Astrocyte of the cerebellum (primary cell): ENCODE measurements around the gene HOXB5.

Source experiments
- DNase-seq: peaks from one replicate; pipeline ENCODE4 v3.0.0-alpha.2; 2011; ENCODE audit warnings: low read depth
- H3K4me3 ChIP-seq: 2 replicates; pipeline ENCODE4 v1.5.1; 2011; ENCODE audit warnings: mild to moderate bottlenecking, low read depth, low read length, moderate library complexity
- CTCF ChIP-seq: IDR thresholded peaks from 2 replicates; pipeline ENCODE4 v1.5.1; 2012; ENCODE audit warnings: low read length, low read depth, moderate library complexity, mild to moderate bottlenecking; ENCODE audit errors: missing control alignments
- in situ Hi-C: cut with HindIII; loops from 2 replicates; pipeline ENCODE4 v1.10.0; 2017; ENCODE audit warnings: low sequenced_read_pairs

Gene HOXB5

GRCh38 chr17:48633266-48633677 lies 39.7 kb upstream of the HOXB5 start:
- no peak for DNase-seq
- in situ Hi-C loops: no loop called here
- no peak overlapping the region for H3K4me3 ChIP-seq
- TF ChIP-seq CTCF: no peak

GRCh38 chr17:48632579-48633265 lies 39.1 kb upstream of the HOXB5 start:
- in situ Hi-C loops: no loop called here
- no peak for TF ChIP-seq CTCF

GRCh38 chr17:48631693-48632578 lies 38.4 kb upstream of the HOXB5 start:
- in situ Hi-C loops: no loop called here
- no peak overlapping the region for H3K4me3 ChIP-seq
- DNase-seq: no peak
- TF ChIP-seq CTCF: no peak

More at GRCh38 chr17:48632579-48633265, 39.1 kb upstream of the HOXB5 start:
- no peak for DNase-seq
- H3K4me3 ChIP-seq: no peak overlapping the region

GRCh38 chr17:48630925-48631692 lies 37.5 kb upstream of the HOXB5 start:
- in situ Hi-C loops: no loop called here
- no peak for TF ChIP-seq CTCF
- no peak overlapping the region for H3K4me3 ChIP-seq
- DNase-seq: no peak

GRCh38 chr17:48630009-48630924 lies 36.7 kb upstream of the HOXB5 start:
- no peak for DNase-seq
- TF ChIP-seq CTCF: no peak
- H3K4me3 ChIP-seq: no peak overlapping the region
- in situ Hi-C loops: no loop called here
